OCI-LY3 (cell line): Measurements from ENCODE around the gene LRP2.
A peak's percentile ranks its signal among the peaks of the same experiment; 100 is the strongest.

Source experiments
- H2AFZ ChIP-seq: fragments of 200-600, 300-600 bp; shearing (Covaris generic); 2 replicates; pipeline ENCODE4 v1.6.0; 2014; ENCODE audit warnings: antibody characterized with exemption, low read depth, low read length
- H3K27ac ChIP-seq: fragments of 200-600, 300-600 bp; sonication (generic); 2 replicates; pipeline ENCODE4 v1.5.1; 2014; ENCODE audit warnings: mild to moderate bottlenecking, low read length, moderate library complexity, mixed read lengths
- H3K27me3 ChIP-seq: fragments of 200-600, 300-600 bp; sonication (generic); 2 replicates; pipeline ENCODE4 v1.6.1; 2014; ENCODE audit warnings: low read depth, low read length, mixed read lengths
- H3K36me3 ChIP-seq: fragments of 200-600, 300-600 bp; sonication (generic); replicated peaks from 2 replicates; pipeline ENCODE3; 2014; ENCODE audit warnings: low read depth, low read length, mixed read lengths
- H3K4me1 ChIP-seq: fragments of 300-600, 200-600 bp; sonication (generic); 2 replicates; pipeline ENCODE4 v1.6.1; 2014; ENCODE audit warnings: low read length, mixed read lengths
- H3K4me2 ChIP-seq: fragments of 200-600, 300-600 bp; sonication (generic); 2 replicates; pipeline ENCODE4 v1.6.1; 2014; ENCODE audit warnings: low read length, mixed read lengths
- H3K4me3 ChIP-seq: fragments of 300-600, 200-600 bp; sonication (generic); 2 replicates; pipeline ENCODE4 v1.5.1; 2014; ENCODE audit warnings: antibody characterized with exemption, mild to moderate bottlenecking, low read length, moderate library complexity
- H3K79me2 ChIP-seq: fragments of 300-600, 200-600 bp; shearing (Covaris generic); 2 replicates; pipeline ENCODE4 v1.6.1; 2014; ENCODE audit warnings: mild to moderate bottlenecking, low read length, mixed read lengths
- H3K9ac ChIP-seq: fragments of 300-600, 200-600 bp; shearing (Covaris generic); 2 replicates; pipeline ENCODE4 v1.6.0; 2014; ENCODE audit warnings: mild to moderate bottlenecking, low read length, moderate library complexity
- H3K9me3 ChIP-seq: fragments of 200-600, 300-600 bp; shearing (Covaris generic); 2 replicates; pipeline ENCODE4 v1.6.1; 2014; ENCODE audit warnings: low read length, mixed read lengths; ENCODE audit not compliant: insufficient read depth
- H4K20me1 ChIP-seq: fragments of 200-600, 300-600 bp; sonication (generic); 2 replicates; pipeline ENCODE4 v1.6.1; 2016; ENCODE audit warnings: low read length, mixed read lengths; ENCODE audit not compliant: insufficient read depth
- EZH2phosphoT487 ChIP-seq: fragments of 200-600 bp; shearing (Covaris generic); IDR thresholded peaks from 2 replicates; pipeline ENCODE4 v1.6.1; 2018; ENCODE audit warnings: antibody characterized with exemption, mixed run types, low read depth
- TF ChIP-seq, protein P1 (sequence below): fragments of 200-600, 300-600 bp; sonication (generic); IDR thresholded peaks from 2 replicates; pipeline ENCODE4 v1.5.1; 2014; ENCODE audit warnings: antibody characterized with exemption, low read length, low read depth

Gene LRP2

DNA sequence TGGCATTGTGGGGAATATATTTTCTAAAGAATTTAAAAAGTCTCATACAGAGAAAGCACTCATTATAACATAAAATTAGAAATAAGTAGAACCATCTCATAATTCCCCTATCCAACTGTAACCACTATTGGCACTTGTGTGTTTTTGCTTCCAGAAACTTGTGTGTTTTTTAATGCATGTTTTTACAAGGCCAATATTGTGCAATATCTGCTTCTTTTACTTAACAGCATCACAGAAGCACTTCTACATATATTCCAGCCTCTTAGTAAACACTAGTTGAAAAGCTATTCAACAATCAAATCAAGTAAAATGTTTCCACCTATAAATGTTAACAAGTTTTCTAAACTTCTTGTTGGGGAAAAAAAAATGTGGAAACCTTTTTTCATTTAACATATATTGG is 132.7 kb downstream of the LRP2 start:
- no peak overlapping the region for H3K9ac ChIP-seq
- H3K79me2 ChIP-seq: no peaks in the 10 kb centered on the region
- no peak overlapping the region for H3K4me2 ChIP-seq
- H3K27ac ChIP-seq: no peak overlapping the region
- no peaks in the 10 kb centered on the region for H3K9me3 ChIP-seq
- no peaks in the 10 kb centered on the region for H3K36me3 ChIP-seq
- H4K20me1 ChIP-seq: no peaks in the 10 kb centered on the region
- H3K27me3 ChIP-seq: no peaks in the 10 kb centered on the region
- no peaks in the 10 kb centered on the region for H3K4me1 ChIP-seq
- no peak overlapping the region for H2AFZ ChIP-seq
- H3K4me3 ChIP-seq: no peak overlapping the region
- TF ChIP-seq EZH2phosphoT487: no peak
- TF ChIP-seq, protein P1, sequence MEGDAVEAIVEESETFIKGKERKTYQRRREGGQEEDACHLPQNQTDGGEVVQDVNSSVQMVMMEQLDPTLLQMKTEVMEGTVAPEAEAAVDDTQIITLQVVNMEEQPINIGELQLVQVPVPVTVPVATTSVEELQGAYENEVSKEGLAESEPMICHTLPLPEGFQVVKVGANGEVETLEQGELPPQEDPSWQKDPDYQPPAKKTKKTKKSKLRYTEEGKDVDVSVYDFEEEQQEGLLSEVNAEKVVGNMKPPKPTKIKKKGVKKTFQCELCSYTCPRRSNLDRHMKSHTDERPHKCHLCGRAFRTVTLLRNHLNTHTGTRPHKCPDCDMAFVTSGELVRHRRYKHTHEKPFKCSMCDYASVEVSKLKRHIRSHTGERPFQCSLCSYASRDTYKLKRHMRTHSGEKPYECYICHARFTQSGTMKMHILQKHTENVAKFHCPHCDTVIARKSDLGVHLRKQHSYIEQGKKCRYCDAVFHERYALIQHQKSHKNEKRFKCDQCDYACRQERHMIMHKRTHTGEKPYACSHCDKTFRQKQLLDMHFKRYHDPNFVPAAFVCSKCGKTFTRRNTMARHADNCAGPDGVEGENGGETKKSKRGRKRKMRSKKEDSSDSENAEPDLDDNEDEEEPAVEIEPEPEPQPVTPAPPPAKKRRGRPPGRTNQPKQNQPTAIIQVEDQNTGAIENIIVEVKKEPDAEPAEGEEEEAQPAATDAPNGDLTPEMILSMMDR: no peak

- no peak for TF ChIP-seq EZH2phosphoT487
- TF ChIP-seq, protein P1: no peak
Measured at GRCh38 chr2:169225906-169226305, 136.4 kb downstream of the LRP2 start.

DNA sequence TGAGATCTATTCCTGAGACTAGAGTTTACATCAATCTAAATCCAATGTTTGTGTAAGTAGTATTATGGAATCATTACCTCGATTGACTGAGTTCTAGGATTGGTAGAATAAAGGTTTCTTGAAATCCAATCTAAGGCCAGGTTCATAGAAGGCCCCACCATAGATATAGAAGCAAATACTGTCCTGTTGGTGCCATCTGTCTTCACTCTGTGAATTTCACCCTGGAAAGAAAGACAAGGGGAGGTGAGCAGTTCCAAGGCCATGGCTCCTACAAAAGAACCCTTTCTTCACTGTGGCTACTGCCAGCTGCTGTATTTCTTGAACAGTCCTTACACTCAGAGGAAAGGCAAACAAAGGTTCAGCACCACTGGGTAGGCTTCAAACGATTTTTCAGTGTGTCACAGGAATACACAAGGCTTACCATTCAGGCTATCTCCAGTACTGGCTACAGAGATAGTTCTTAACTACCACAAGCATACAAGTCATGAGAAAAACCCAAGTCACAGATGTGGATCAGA is 137.0 kb downstream of the LRP2 start:
- TF ChIP-seq, protein P1: peak; percentile 16; the same call in 1 of the 2 replicates
- TF ChIP-seq EZH2phosphoT487: no peak
- Histone ChIP-seq H3K27ac (no peak overlapping the region), H4K20me1 (no peaks in the 10 kb centered on the region), H2AFZ (no peak overlapping the region), H3K79me2 (no peaks in the 10 kb centered on the region), H3K4me3 (no peak overlapping the region), H3K4me2 (no peak overlapping the region), H3K27me3 (no peaks in the 10 kb centered on the region), H3K4me1 (peaks cover 10% of the 10 kb centered on the region), H3K9me3 (no peaks in the 10 kb centered on the region), H3K36me3 (no peaks in the 10 kb centered on the region), H3K9ac (no peak overlapping the region)

More at GRCh38 chr2:169225906-169226305, 136.4 kb downstream of the LRP2 start:
- Histone ChIP-seq H3K4me1 (peaks cover 10% of the 10 kb centered on the region), H3K4me3 (no peak overlapping the region), H3K36me3 (no peaks in the 10 kb centered on the region), H3K4me2 (no peak overlapping the region), H3K79me2 (no peaks in the 10 kb centered on the region), H3K27me3 (no peaks in the 10 kb centered on the region), H4K20me1 (no peaks in the 10 kb centered on the region), H3K9ac (no peak overlapping the region), H2AFZ (no peak overlapping the region), H3K27ac (no peak overlapping the region), H3K9me3 (no peaks in the 10 kb centered on the region)

- no peak for TF ChIP-seq EZH2phosphoT487
- TF ChIP-seq, protein P1: no peak
- Histone ChIP-seq H3K79me2 (no peaks in the 10 kb centered on the region), H4K20me1 (no peaks in the 10 kb centered on the region), H2AFZ (no peak overlapping the region), H3K27me3 (no peaks in the 10 kb centered on the region), H3K4me1 (peaks cover 10% of the 10 kb centered on the region), H3K4me3 (no peak overlapping the region), H3K4me2 (no peak overlapping the region), H3K9ac (no peak overlapping the region), H3K27ac (no peak overlapping the region), H3K36me3 (no peaks in the 10 kb centered on the region), H3K9me3 (no peaks in the 10 kb centered on the region)
Measured at GRCh38 chr2:169222665-169223064, 139.7 kb downstream of the LRP2 start.
